HL-60 (cell line): ENCODE measurements around the gene TMEM117.

Source experiments
- DNase-seq, 2 experiments: peaks; one replicate each; pipeline ENCODE4 v3.0.0-alpha.2; 2010 to 2020; ENCODE audit warnings: low read depth in 1 of 2, low spot score in 1 of 2
- H3K27ac ChIP-seq: fragments of 250-450 bp; sonication (Bioruptor Pico); replicated peaks from 2 replicates; pipeline ENCODE4 v1.5.1; 2020; ENCODE audit warnings: mild to moderate bottlenecking, moderate library complexity
- H3K27me3 ChIP-seq: fragments of 250-450 bp; sonication (Bioruptor Pico); 2 replicates; pipeline ENCODE4 v1.5.1; 2021; ENCODE audit warnings: mild to moderate bottlenecking, moderate library complexity; ENCODE audit not compliant: insufficient read depth, poor library complexity, severe bottlenecking
- H3K4me3 ChIP-seq: replicated peaks from 2 replicates; pipeline ENCODE4 v1.5.1; 2011; ENCODE audit warnings: mild to moderate bottlenecking, control low read depth, low read length; ENCODE audit not compliant: insufficient read depth
- CTCF ChIP-seq: IDR thresholded peaks from one replicate; pipeline ENCODE4 v1.5.1; 2011; ENCODE audit warnings: low read length, control low read depth, inconsistent platforms; ENCODE audit not compliant: insufficient read depth
- GABPA ChIP-seq: IDR thresholded peaks from 2 replicates; pipeline ENCODE4 v1.6.1; 2012; ENCODE audit warnings: low read depth
- POLR2AphosphoS5 ChIP-seq: IDR thresholded peaks from 2 replicates; pipeline ENCODE4 v1.6.1; 2012; ENCODE audit warnings: low read depth
- REST ChIP-seq: IDR thresholded peaks from 2 replicates; pipeline ENCODE4 v1.6.1; 2012; ENCODE audit warnings: low read depth; ENCODE audit not compliant: insufficient replicate concordance
- SPI1 ChIP-seq: IDR thresholded peaks from 2 replicates; pipeline ENCODE4 v1.6.1; 2012; ENCODE audit warnings: low read depth, mild to moderate bottlenecking, borderline replicate concordance

The TMEM117 gene

GRCh38 chr12:43848786-43849185, 12.9 kb downstream of the TMEM117 start:
- H3K27me3 ChIP-seq: no peaks in the 10 kb centered on the region
- no peak for DNase-seq
- H3K27ac ChIP-seq: no peak overlapping the region
- no peak for TF ChIP-seq GABPA
- no peak for TF ChIP-seq CTCF
- no peak for TF ChIP-seq REST
- TF ChIP-seq POLR2AphosphoS5: no peak
- no peak for TF ChIP-seq SPI1
- H3K4me3 ChIP-seq: no peak overlapping the region

- Histone ChIP-seq H3K4me3 (no peak overlapping the region), H3K27me3 (no peaks in the 10 kb centered on the region)
These were observed 16.9 kb downstream of the TMEM117 start for GRCh38 chr12:43852744-43853143.

GRCh38 chr12:43856972-43857371, 21.1 kb downstream of the TMEM117 start:
- Histone ChIP-seq H3K4me3 (no peak overlapping the region), H3K27ac (no peak overlapping the region), H3K27me3 (no peaks in the 10 kb centered on the region)
- TF ChIP-seq REST (no peak), SPI1 (no peak), GABPA (no peak), CTCF (no peak), POLR2AphosphoS5 (no peak)
- DNase-seq: no peak

More at GRCh38 chr12:43852744-43853143, 16.9 kb downstream of the TMEM117 start:
- no peak overlapping the region for H3K27ac ChIP-seq
- TF ChIP-seq SPI1 (no peak), POLR2AphosphoS5 (no peak), REST (no peak), CTCF (no peak), GABPA (no peak)
- DNase-seq: no peak
